Measurements from ENCODE around the gene ZNF287.
"Not testable (repeated sequence)": the region's sequence is repeated elsewhere in the genome, so short reads cannot be mapped to it uniquely, and the experiment has no call there.

Gene ZNF287

DNA sequence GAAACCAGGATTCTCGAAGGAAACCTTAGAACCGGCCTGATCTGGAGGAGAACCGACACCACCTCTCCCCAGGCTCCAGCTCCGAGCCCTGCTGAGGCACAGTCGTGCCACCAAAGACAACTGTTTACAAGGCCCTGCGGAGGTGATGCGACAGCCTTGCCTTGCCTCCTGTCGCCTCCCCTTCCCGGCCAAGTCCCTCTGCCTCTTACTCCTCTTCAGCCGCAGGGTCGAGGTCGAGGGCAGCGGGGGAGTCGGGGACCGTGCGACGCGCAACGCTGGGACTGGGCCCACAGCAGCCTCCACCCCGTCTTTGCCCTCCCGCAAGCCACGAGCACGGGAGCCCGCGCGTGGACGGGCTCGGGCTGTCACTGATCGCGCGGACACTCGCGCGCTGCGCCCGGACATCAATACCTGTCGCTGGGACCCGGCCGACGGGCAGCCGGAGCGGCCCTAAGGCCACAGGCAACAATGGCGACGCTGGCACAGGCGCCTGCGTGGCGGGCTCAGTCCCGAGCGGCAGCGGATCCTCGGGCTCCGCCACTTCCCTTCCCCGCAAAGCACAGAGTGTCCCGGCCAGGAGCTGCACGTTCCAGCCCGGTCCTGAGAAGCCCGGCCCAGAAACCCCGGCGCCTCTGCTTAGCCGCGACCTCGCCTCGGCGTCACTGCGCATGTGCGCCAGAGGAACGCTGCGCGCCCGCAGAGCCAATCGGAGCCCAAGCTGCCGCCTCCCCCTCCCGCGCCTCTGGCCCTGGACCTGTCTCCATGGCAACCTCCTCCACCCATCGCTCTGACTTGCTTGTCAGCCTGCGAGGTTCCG, at the start of gene ZNF287:
ZNF287 (minus strand) TSS at position 664 of the 817 bp plus-strand sequence. CDS start 1,473 bp downstream, outside the sequence.
- in situ Hi-C loops (cut with MboI; ENCODE audit: low sequenced_read_pairs), result no loop called here

- in situ Hi-C loops (cut with MboI; ENCODE audit: low sequenced_read_pairs), result no loop called here
These were observed 48.6 kb upstream of the ZNF287 start for GRCh38 chr17:16617481-16618060.

DNA sequence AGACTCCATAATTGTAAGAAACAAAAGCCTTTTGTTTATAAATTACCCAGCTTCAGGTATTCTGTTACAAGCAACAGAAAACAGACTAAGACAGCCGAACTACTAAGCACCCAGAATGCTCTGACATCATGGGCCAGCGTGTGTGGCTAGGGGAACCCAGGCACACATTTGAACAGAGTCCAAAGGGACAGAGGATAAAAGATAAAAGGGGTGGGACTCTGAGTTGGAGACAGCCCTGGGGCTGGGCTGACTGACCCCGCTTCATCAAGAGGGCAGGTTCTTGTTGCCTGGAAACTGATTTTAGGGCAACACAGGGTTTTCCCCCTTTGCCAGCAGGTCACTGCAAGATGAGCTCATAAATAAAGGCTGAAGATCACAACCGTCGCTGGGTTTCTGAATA, 30.5 kb upstream of the ZNF287 start:
- in situ Hi-C loops (cut with MboI; ENCODE audit: low sequenced_read_pairs), result no loop called here

GRCh38 chr17:16593356-16594102, 24.5 kb upstream of the ZNF287 start:
- in situ Hi-C loops (cut with MboI; ENCODE audit: low sequenced_read_pairs), result no loop called here

- in situ Hi-C loops (cut with MboI; ENCODE audit: low sequenced_read_pairs), result no loop called here
These were observed 20.3 kb upstream of the ZNF287 start for GRCh38 chr17:16589097-16589969.

- in situ Hi-C loops (cut with MboI; ENCODE audit: low sequenced_read_pairs), result no loop called here
These were observed 16.8 kb upstream of the ZNF287 start for GRCh38 chr17:16585796-16586195.

DNA sequence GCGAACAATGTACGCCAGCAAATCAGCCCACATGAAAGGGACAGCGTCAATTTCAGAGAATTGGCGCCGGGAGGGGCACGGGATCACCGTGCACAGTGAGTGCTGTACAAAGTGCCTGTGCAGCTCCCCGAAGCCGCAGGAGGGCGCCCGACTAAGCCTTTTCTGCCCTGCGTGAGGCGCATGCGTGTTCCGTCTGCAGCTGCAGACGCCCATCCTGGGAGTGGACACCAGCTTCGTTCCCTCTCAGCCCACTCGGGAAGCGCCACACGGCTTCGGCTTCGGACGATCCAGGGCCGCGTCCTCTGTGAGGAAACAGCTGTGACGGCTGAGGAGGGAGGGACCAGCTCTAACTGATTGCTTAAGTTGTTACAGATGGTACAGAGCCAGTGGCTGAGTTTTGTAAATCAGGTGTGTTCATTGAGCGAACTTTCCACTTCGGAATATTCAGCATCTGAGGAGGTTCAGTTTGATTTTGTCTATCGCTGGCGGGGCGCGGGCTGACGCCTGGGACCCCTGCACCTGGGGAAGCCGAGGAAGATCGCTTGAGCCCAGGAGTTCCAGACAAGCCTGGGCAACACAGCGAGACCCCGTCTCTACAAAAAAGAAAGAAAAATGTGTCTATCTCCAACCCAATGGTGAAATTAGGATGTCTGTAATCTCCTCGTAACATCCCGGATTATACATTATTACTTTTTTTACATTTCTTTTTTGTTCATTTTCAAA, 15.4 kb upstream of the ZNF287 start:
- in situ Hi-C loops (cut with MboI; ENCODE audit: low sequenced_read_pairs), result no loop called here

DNA sequence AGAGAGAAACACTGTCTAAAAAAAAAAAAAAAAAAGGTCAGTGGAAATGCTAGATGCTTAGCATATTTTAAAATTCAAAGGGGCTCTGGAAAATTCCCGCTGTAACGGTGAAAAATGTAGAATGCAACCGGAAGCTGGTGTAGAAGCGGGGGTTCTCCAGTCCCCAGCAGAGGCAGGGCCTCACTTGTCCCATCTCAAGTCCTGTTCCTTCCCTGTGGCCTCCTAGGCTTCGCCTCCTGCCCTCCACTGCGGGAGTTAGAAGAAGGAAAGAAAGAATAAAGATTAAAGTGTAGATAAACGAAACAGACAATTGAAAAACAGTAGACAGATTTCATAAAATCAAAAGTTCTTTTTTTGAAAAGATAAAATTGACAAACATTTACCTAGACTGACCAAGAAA, 14.8 kb upstream of the ZNF287 start:
- in situ Hi-C loops (cut with MboI; ENCODE audit: low sequenced_read_pairs), result no loop called here

GRCh38 chr17:16573466-16573865, 4.5 kb upstream of the ZNF287 start:
- in situ Hi-C loops (cut with MboI; ENCODE audit: low sequenced_read_pairs), result no loop called here

- in situ Hi-C loops (cut with MboI; ENCODE audit: low sequenced_read_pairs), result no loop called here
These were observed 331 bp upstream of the ZNF287 start for GRCh38 chr17:16569358-16569712.

GRCh38 chr17:16552637-16553045, 16.4 kb downstream of the ZNF287 start:
- in situ Hi-C loops (cut with MboI; ENCODE audit: low sequenced_read_pairs), result no loop called here

DNA sequence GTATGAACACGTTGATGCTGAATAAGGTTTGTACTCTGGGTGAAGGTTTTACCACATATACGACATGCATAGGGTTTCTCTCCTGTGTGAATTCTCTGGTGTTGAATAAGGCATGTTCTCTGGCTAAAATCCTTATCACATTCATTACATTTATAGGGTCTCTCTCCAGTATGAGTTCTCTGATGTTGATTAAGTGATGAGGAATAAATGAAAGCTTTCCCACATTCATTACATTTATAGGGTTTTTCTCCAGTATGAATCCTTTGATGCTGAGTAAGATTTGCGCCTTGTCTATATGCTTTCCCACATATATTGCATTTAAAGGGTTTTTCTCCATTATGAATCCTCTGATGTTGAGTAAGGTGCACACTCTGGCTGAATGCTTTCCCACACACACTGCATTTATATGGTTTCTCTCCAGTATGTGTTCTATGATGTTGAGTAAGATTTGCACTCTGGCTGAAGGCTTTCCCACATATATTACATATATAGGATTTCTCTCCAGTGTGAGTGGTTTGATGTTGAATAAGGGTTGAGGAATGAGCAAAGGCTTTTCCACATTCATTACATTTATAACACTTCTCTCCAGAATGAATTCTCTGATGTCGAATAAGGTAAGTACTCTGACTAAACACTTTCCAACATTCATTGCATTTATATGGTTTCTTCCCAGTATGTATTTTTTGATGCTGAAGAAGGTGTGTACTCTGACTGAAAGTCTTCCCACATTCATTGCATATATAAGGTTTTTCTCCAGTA, 16.9 kb downstream of the ZNF287 start:
- in situ Hi-C loops (cut with MboI; ENCODE audit: low sequenced_read_pairs), result no loop called here

DNA sequence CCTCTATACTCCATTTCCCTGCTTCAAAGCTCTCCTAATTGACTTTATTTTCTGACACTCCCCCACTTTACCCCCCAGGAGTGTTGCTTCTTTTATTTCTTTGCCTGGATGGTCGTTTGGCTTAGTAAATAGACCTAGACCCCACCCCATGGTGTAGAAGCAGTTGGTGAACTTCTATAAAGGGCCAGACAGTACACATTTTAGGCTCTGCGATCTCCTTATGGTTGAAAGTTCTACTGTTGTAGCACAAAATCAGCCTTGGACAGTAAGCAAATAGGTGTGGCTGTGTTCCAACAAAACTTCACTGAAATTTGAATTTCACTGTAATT, 31.9 kb downstream of the ZNF287 start:
- in situ Hi-C loops (cut with MboI; ENCODE audit: low sequenced_read_pairs), result no loop called here

GRCh38 chr17:16534236-16534635, 34.8 kb downstream of the ZNF287 start:
- in situ Hi-C loops (cut with MboI; ENCODE audit: low sequenced_read_pairs), result no loop called here

- in situ Hi-C loops (cut with MboI; ENCODE audit: low sequenced_read_pairs), result no loop called here
These were observed 39.1 kb downstream of the ZNF287 start for GRCh38 chr17:16529906-16530305.

- in situ Hi-C loops (cut with MboI; ENCODE audit: low sequenced_read_pairs), result no loop called here
These were observed 41.7 kb downstream of the ZNF287 start for GRCh38 chr17:16527298-16527697.

GRCh38 chr17:16525556-16525955, 43.4 kb downstream of the ZNF287 start:
- in situ Hi-C loops (cut with MboI; ENCODE audit: low sequenced_read_pairs), result not testable (repeated sequence)

GRCh38 chr17:16521070-16521727, 47.8 kb downstream of the ZNF287 start:
- in situ Hi-C loops (cut with MboI; ENCODE audit: low sequenced_read_pairs), result no loop called here

- in situ Hi-C loops (cut with MboI; ENCODE audit: low sequenced_read_pairs), result loop anchor here (10.0 kb wide), 1 partner anchor 54 kb away; no protein-coding TSS in a partner anchor
These were observed 50.0 kb downstream of the ZNF287 start for GRCh38 chr17:16519021-16519420.
